WTC11 (cell line): ENCODE data around the gene METTL13. TPM values are rescaled to one million over a fixed set of nuclear protein-coding genes. Genes with fewer than 3 reads are reported as not detected.

ENCODE experiments used
- ATAC-seq: fragments of 200-7000 bp; cut with Tn5 transposase; 2 replicates; pipeline ENCODE4 v1.10.0; 2021; ENCODE audit warnings: mild to moderate bottlenecking, moderate library complexity
- CTCF ChIA-PET: fragments of 300-600 bp; sonication (Branson Sonifier 250); formaldehyde crosslinking; loops from one replicate; lab custom pipeline; 2021; ENCODE audit warnings: antibody characterized with exemption; lab: Charles Lee
- POLR2A ChIA-PET: fragments of 350-600 bp; sonication (Branson Sonifier 250); formaldehyde crosslinking; loops from one replicate; lab custom pipeline; 2021; ENCODE audit warnings: antibody characterized with exemption; lab: Charles Lee
- DNase-seq: peaks from one replicate; pipeline ENCODE4 v3.0.0; 2021; ENCODE audit warnings: low spot score
- H3K27ac Mint-ChIP-seq: 2 replicates; pipeline ENCODE4 v1.8.0; 2021; ENCODE audit warnings: mixed read lengths
- H3K27me3 Mint-ChIP-seq: 2 replicates; pipeline ENCODE4 v1.8.0; 2021; ENCODE audit warnings: low read depth, mild to moderate bottlenecking, moderate library complexity, mixed read lengths
- H3K36me3 Mint-ChIP-seq: 2 replicates; pipeline ENCODE4 v1.8.0; 2021; ENCODE audit warnings: mixed read lengths
- H3K4me1 Mint-ChIP-seq: 2 replicates; pipeline ENCODE4 v1.8.0; 2022; ENCODE audit warnings: mixed read lengths
- H3K4me3 Mint-ChIP-seq: 2 replicates; pipeline ENCODE4 v1.8.0; 2021; ENCODE audit warnings: mild to moderate bottlenecking, moderate library complexity, mixed read lengths
- H3K9me3 Mint-ChIP-seq: 2 replicates; pipeline ENCODE4 v1.8.0; 2021; ENCODE audit warnings: mixed read lengths
- ATF1 ChIP-seq: sonication (generic); formaldehyde crosslinking; IDR thresholded peaks from 2 replicates; pipeline ENCODE4 v1.8.1; 2023; ENCODE audit warnings: mild to moderate bottlenecking, moderate library complexity, missing genetic modification reagents
- CBFB ChIP-seq: sonication (generic); formaldehyde crosslinking; IDR thresholded peaks from 2 replicates; pipeline ENCODE4 v1.8.1; 2022; ENCODE audit warnings: mild to moderate bottlenecking, low read depth, missing genetic modification reagents
- CREB1 ChIP-seq: sonication (generic); formaldehyde crosslinking; IDR thresholded peaks from 2 replicates; pipeline ENCODE4 v1.8.0; 2023; ENCODE audit warnings: mild to moderate bottlenecking, missing genetic modification reagents
- E2F1 ChIP-seq: sonication (generic); formaldehyde crosslinking; IDR thresholded peaks from 2 replicates; pipeline ENCODE4 v1.8.0; 2022; ENCODE audit warnings: mild to moderate bottlenecking, missing genetic modification reagents
- E2F4 ChIP-seq: sonication (generic); formaldehyde crosslinking; IDR thresholded peaks from 2 replicates; pipeline ENCODE4 v1.8.1; 2022; ENCODE audit warnings: low read depth, mild to moderate bottlenecking, moderate library complexity, missing genetic modification reagents, borderline replicate concordance
- ELF4 ChIP-seq: sonication (generic); formaldehyde crosslinking; IDR thresholded peaks from 2 replicates; pipeline ENCODE4 v1.8.1; 2022; ENCODE audit warnings: low read depth, mild to moderate bottlenecking, moderate library complexity, missing genetic modification reagents
- FOXK1 ChIP-seq: sonication (generic); formaldehyde crosslinking; IDR thresholded peaks from 2 replicates; pipeline ENCODE4 v1.8.0; 2022; ENCODE audit warnings: mild to moderate bottlenecking, moderate library complexity, missing genetic modification reagents
- IRF2 ChIP-seq: sonication (generic); formaldehyde crosslinking; IDR thresholded peaks from 2 replicates; pipeline ENCODE4 v1.8.0; 2022; ENCODE audit warnings: low read depth, missing genetic modification reagents, borderline replicate concordance
- NFE2L1 ChIP-seq: sonication (generic); formaldehyde crosslinking; IDR thresholded peaks from 2 replicates; pipeline ENCODE4 v1.8.1; 2023; ENCODE audit warnings: missing genetic modification reagents
- NFYB ChIP-seq: sonication (generic); formaldehyde crosslinking; conservative IDR thresholded peaks from 2 replicates; pipeline ENCODE4 v1.8.0; 2022; ENCODE audit warnings: low read depth, missing genetic modification reagents
- NR1H2 ChIP-seq: sonication (generic); formaldehyde crosslinking; IDR thresholded peaks from 2 replicates; pipeline ENCODE4 v1.9.0; 2021; ENCODE audit warnings: mild to moderate bottlenecking, moderate library complexity, missing genetic modification reagents
- OVOL2 ChIP-seq: fragments of 250-450 bp; sonication (Bioruptor Pico); IDR thresholded peaks from 2 replicates; pipeline ENCODE4 v1.9.0; 2021; ENCODE audit warnings: mild to moderate bottlenecking, borderline replicate concordance
- PRRX2 ChIP-seq: fragments of 250-450 bp; sonication (Bioruptor Pico); IDR thresholded peaks from 2 replicates; pipeline ENCODE4 v1.8.0; 2021; ENCODE audit warnings: mild to moderate bottlenecking
- TEAD1 ChIP-seq: sonication (generic); formaldehyde crosslinking; IDR thresholded peaks from 2 replicates; pipeline ENCODE4 v1.8.0; 2022; ENCODE audit warnings: mild to moderate bottlenecking, missing genetic modification reagents
- TEAD4 ChIP-seq: sonication (generic); formaldehyde crosslinking; IDR thresholded peaks from 2 replicates; pipeline ENCODE4 v1.8.0; 2022; ENCODE audit warnings: mild to moderate bottlenecking, missing genetic modification reagents
- ZBTB43 ChIP-seq: sonication (generic); formaldehyde crosslinking; IDR thresholded peaks from 2 replicates; pipeline ENCODE4 v1.8.1; 2023; ENCODE audit warnings: mild to moderate bottlenecking, missing genetic modification reagents
- ZNF138 ChIP-seq: sonication (generic); formaldehyde crosslinking; conservative IDR thresholded peaks from 2 replicates; pipeline ENCODE4 v1.8.1; 2022; ENCODE audit warnings: mild to moderate bottlenecking, moderate library complexity, missing genetic modification reagents
- ZNF425 ChIP-seq: fragments of 250-450 bp; sonication (Bioruptor Pico); conservative IDR thresholded peaks from 2 replicates; pipeline ENCODE4 v1.9.0; 2021; ENCODE audit warnings: mild to moderate bottlenecking
- total RNA-seq: library from RNA; stranded (reverse); gene quantifications from 3 replicates; pipeline ENCODE4 v1.2.3, GENCODE V29; 2021
- TF ChIP-seq, protein P1 (sequence below): sonication (generic); formaldehyde crosslinking; IDR thresholded peaks from 2 replicates; pipeline ENCODE4 v1.8.0; 2023; ENCODE audit warnings: missing genetic modification reagents
- TF ChIP-seq, protein P2 (sequence below): sonication (generic); formaldehyde crosslinking; IDR thresholded peaks from 2 replicates; pipeline ENCODE4 v1.8.1; 2023; ENCODE audit warnings: mild to moderate bottlenecking, missing genetic modification reagents, moderate library complexity
- TF ChIP-seq, protein P3 (sequence below): fragments of 250-450 bp; sonication (Bioruptor Pico); IDR thresholded peaks from 2 replicates; pipeline ENCODE4 v1.9.0; 2021; ENCODE audit warnings: moderate library complexity, mild to moderate bottlenecking, inconsistent platforms, borderline replicate concordance
- TF ChIP-seq, protein P4 (sequence below): sonication (generic); formaldehyde crosslinking; IDR thresholded peaks from 2 replicates; pipeline ENCODE4 v1.8.1; 2022; ENCODE audit warnings: mild to moderate bottlenecking, missing genetic modification reagents, moderate library complexity, borderline replicate concordance
- TF ChIP-seq, protein P5 (sequence below): sonication (generic); formaldehyde crosslinking; IDR thresholded peaks from 2 replicates; pipeline ENCODE4 v1.8.1; 2023; ENCODE audit warnings: mild to moderate bottlenecking, missing genetic modification reagents, borderline replicate concordance

METTL13 gene
- total RNA-seq, 1 experiment from 2014 or later, result 46.5 TPM

DNA sequence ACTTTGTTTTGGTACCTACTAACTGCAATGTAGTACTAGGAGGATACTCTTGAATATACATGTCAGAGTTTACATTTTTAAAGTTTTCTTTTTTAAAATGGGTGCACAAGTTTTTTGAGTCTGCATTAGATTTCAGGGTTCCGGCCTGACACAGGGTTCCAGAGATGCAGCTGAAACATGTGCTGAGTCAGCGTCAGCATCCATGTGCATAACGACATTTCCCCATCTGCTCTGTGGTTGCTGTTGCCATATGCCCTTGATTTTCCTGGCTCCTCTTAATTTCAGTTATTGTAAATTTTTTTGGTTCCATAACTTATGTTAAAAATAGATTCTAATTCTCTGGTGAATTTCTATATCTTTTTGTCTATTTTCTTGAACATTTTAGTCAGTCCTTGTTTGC lies 12.3 kb upstream of the METTL13 start (continued):
- TF ChIP-seq IRF2 (CRISPR knock-in tag) (no peak), NFYB (CRISPR knock-in tag) (no peak), TEAD4 (CRISPR knock-in tag) (no peak), ZNF425 (CRISPR knock-in tag) (no peak), OVOL2 (CRISPR knock-in tag) (no peak), ATF1 (CRISPR knock-in tag) (no peak), PRRX2 (CRISPR knock-in tag) (no peak), NR1H2 (CRISPR knock-in tag) (no peak), E2F4 (CRISPR knock-in tag) (no peak)
- TF ChIP-seq, protein P1, sequence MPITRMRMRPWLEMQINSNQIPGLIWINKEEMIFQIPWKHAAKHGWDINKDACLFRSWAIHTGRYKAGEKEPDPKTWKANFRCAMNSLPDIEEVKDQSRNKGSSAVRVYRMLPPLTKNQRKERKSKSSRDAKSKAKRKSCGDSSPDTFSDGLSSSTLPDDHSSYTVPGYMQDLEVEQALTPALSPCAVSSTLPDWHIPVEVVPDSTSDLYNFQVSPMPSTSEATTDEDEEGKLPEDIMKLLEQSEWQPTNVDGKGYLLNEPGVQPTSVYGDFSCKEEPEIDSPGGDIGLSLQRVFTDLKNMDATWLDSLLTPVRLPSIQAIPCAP (CRISPR knock-in tag), result no peak

DNA sequence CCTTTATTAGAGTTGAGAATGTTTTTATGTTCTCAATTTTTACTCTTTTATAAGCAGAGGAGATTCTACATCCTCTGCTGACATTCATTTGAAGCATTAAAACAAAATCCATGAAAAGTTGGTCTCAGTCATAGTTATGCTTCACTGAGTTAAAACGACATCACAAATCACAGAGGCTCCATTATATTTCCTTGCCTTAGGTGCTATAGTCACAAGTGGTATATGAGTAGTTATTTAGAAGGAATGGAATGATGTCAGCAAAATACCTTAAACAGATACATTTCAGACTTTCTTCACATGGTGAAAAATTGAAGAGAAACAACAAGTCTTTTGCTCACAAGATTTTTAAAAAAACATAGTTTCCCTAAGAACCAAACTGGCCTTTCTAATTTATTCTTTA lies 11.7 kb upstream of the METTL13 start:
- Mint-ChIP-seq H3K4me3 (no peak overlapping the region), H3K27ac (no peak overlapping the region), H3K27me3 (no peaks in the 10 kb centered on the region; the same call in 1 of the 2 replicates), H3K4me1 (peaks cover 7% of the 10 kb centered on the region; the same call in 1 of the 2 replicates), H3K9me3 (peaks cover under 1% of the 10 kb centered on the region; the same call in 1 of the 2 replicates), H3K36me3 (no peaks in the 10 kb centered on the region)
- DNase-seq, result no peak
- POLR2A ChIA-PET, result no interaction called here
- CTCF ChIA-PET, result no interaction called here
- ATAC-seq, result no peak
- TF ChIP-seq, protein P2, sequence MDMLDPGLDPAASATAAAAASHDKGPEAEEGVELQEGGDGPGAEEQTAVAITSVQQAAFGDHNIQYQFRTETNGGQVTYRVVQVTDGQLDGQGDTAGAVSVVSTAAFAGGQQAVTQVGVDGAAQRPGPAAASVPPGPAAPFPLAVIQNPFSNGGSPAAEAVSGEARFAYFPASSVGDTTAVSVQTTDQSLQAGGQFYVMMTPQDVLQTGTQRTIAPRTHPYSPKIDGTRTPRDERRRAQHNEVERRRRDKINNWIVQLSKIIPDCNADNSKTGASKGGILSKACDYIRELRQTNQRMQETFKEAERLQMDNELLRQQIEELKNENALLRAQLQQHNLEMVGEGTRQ (CRISPR knock-in tag), result no peak
- TF ChIP-seq ATF1 (CRISPR knock-in tag), result no peak
- TF ChIP-seq NFE2L1 (CRISPR knock-in tag), result no peak
- no peak for TF ChIP-seq ZBTB43 (CRISPR knock-in tag)
- TF ChIP-seq ZNF138 (CRISPR knock-in tag), result no peak
- no peak for TF ChIP-seq CBFB (CRISPR knock-in tag)
- TF ChIP-seq, protein P3, sequence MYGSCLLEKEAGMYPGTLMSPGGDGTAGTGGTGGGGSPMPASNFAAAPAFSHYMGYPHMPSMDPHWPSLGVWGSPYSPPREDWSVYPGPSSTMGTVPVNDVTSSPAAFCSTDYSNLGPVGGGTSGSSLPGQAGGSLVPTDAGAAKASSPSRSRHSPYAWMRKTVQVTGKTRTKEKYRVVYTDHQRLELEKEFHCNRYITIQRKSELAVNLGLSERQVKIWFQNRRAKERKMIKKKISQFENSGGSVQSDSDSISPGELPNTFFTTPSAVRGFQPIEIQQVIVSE (CRISPR knock-in tag), result no peak
- TF ChIP-seq, protein P4, sequence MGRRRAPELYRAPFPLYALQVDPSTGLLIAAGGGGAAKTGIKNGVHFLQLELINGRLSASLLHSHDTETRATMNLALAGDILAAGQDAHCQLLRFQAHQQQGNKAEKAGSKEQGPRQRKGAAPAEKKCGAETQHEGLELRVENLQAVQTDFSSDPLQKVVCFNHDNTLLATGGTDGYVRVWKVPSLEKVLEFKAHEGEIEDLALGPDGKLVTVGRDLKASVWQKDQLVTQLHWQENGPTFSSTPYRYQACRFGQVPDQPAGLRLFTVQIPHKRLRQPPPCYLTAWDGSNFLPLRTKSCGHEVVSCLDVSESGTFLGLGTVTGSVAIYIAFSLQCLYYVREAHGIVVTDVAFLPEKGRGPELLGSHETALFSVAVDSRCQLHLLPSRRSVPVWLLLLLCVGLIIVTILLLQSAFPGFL, result no peak
- TF ChIP-seq CREB1, result no peak
- TF ChIP-seq E2F1 (CRISPR knock-in tag), result no peak
- TF ChIP-seq TEAD1 (CRISPR knock-in tag), result no peak
- TF ChIP-seq, protein P5, sequence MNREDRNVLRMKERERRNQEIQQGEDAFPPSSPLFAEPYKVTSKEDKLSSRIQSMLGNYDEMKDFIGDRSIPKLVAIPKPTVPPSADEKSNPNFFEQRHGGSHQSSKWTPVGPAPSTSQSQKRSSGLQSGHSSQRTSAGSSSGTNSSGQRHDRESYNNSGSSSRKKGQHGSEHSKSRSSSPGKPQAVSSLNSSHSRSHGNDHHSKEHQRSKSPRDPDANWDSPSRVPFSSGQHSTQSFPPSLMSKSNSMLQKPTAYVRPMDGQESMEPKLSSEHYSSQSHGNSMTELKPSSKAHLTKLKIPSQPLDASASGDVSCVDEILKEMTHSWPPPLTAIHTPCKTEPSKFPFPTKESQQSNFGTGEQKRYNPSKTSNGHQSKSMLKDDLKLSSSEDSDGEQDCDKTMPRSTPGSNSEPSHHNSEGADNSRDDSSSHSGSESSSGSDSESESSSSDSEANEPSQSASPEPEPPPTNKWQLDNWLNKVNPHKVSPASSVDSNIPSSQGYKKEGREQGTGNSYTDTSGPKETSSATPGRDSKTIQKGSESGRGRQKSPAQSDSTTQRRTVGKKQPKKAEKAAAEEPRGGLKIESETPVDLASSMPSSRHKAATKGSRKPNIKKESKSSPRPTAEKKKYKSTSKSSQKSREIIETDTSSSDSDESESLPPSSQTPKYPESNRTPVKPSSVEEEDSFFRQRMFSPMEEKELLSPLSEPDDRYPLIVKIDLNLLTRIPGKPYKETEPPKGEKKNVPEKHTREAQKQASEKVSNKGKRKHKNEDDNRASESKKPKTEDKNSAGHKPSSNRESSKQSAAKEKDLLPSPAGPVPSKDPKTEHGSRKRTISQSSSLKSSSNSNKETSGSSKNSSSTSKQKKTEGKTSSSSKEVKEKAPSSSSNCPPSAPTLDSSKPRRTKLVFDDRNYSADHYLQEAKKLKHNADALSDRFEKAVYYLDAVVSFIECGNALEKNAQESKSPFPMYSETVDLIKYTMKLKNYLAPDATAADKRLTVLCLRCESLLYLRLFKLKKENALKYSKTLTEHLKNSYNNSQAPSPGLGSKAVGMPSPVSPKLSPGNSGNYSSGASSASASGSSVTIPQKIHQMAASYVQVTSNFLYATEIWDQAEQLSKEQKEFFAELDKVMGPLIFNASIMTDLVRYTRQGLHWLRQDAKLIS, result no peak
- TF ChIP-seq FOXK1 (CRISPR knock-in tag), result no peak
- TF ChIP-seq ELF4 (CRISPR knock-in tag), result no peak
